Stimulated activated CD8-positive, alpha-beta memory T cell treated with anti-CD3 and anti-CD28 coated beads, Interleukin-12 subunit alpha, Interleukin-12 subunit beta, amount 100 ng/mL, for 24 hours (primary cell): Measurements from ENCODE around the gene MPV17.

ENCODE experiments used
- DNase-seq: peaks from one replicate; pipeline ENCODE4 v3.0.0-alpha.2; 2020; ENCODE audit errors: extremely low read depth

MPV17 gene

GRCh38 chr2:27265536-27265870 is 57.4 kb downstream of the MPV17 start:
- DNase-seq: no peak

- DNase-seq: peak; percentile 34
Measured at GRCh38 chr2:27264753-27265535, 58.0 kb downstream of the MPV17 start.

GRCh38 chr2:27264253-27264752 is 58.6 kb downstream of the MPV17 start:
- no peak for DNase-seq

GRCh38 chr2:27263287-27264252 is 59.3 kb downstream of the MPV17 start:
- DNase-seq: no peak

GRCh38 chr2:27262379-27263286 is 60.3 kb downstream of the MPV17 start, which contains the start of gene SLC30A3:
Gene SLC30A3 (minus strand): TSS chr2:27263047. CDS start chr2:27262906, 141 bp downstream.
- peak; percentile 42 for DNase-seq

- no peak for DNase-seq
Measured at GRCh38 chr2:27261926-27262298, 61.0 kb downstream of the MPV17 start.

- no peak for DNase-seq
Measured at GRCh38 chr2:27261241-27261925, 61.5 kb downstream of the MPV17 start.
